NCI-H69 (cell line): Measurements from ENCODE around the gene SH3TC1.

ENCODE experiments used
- DNase-seq: peaks from one replicate; lab custom pipeline; 2025; lab: John Stamatoyannopoulos, UW

SH3TC1 gene

DNA sequence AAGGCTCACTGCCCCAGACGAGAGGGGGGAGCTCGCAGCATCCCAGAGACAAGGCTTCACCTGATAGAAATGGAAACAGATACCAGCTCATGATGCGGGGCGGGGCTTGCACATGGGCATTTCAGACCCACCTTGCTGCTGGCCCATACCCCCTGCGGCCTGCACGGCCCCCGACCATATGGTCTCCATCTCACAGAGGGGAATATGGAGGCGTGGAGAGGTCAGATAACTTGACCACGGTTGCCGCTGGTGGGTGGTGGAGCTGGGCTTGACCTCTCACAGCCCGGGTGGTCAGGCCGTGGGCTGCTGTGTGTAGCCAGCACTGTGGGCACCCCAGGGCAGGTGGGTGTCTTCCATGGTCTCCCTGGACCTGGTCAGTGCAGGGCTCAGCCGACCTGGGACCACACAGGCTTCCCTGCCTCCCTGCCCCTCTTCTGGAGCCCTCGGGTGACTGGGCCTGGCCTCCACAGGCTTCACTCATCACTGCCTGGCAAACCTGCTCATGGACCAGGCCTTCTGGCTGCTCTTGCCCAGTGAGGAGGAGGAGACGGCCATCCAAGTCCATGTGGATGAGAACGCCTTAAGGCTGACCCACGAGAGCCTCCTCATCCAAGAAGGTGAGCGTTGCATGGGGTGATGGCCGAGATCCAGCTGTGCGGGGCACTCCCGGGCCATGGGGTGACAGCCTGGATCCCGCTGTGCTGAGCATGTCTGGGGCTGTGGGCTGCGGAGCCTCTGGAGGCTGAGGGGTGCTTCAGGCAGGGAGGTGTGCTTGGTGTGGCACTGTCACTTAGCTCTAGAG is 16.8 kb downstream of the SH3TC1 start:
- no peak for DNase-seq

DNA sequence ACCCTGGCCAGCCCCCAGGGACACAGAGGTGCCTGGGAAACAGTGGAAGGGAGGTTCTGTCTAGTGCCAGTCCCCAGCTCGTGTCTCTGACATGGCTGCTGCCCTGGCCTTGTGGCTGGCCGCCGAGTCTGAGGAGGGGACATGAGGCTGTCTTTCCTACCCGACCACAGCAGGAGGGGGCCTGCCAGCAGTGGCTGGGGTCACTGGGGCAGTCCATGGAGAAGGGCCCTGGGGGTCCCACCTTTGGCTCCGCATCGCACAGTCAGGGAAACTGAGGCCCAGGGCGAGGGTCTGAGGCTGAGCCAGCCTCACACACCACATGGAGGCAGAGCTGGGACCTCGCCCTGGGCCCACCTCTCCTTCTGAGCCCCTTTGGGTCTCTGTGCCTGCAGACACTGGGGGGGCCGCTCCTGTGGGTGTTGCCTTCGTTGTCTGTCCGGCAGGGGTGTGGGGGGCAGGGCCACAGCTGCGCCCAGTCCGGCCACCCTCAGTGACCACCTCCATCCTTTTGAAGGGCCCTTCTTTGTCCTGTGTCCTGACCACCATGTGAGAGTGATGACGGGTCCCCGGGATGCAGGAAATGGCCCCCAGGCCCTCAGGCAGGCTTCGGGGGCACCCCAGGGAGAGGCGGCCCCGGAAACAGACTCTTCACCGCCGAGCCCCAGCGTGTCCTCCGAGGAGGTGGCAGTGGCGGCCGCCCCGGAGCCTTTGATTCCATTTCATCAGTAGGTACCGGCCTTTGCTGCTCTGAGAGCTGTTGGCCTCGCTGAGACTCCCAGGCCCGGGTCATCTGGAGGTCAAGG is 17.6 kb downstream of the SH3TC1 start:
- DNase-seq = no peak

DNA sequence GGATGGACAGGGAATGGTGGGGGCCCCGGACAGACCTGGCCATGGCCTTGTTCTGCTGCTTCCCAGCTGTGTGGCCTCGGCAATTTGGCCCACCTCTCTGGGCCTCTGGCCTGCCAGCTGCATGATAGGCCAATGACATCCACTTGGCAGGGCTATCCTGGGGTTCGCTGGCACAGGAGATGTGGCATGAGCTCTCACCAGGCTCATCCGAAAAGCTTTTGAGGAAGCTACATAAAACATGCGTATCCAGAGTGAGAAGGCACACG is 18.1 kb downstream of the SH3TC1 start:
- no peak for DNase-seq

DNA sequence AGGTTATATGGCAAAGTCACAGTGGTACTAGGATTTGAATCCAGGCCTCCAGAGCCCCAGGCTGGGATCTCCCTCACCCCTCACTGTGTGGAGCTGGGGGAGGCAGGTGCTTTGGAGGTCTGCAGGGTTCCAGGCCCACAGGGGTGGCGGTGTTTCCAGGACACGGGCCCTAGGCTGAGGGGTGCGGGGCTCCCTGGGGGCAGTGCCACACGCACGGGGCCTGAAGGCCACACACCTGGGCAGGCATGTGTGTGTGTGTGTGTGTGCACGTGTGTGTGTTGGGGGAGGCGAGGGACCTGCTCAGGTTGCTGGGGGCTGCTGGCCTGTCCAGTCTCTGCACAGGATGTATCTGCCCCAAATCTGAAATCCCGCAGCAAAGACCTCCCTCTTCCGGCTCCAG is 18.8 kb downstream of the SH3TC1 start:
- no peak for DNase-seq

DNA sequence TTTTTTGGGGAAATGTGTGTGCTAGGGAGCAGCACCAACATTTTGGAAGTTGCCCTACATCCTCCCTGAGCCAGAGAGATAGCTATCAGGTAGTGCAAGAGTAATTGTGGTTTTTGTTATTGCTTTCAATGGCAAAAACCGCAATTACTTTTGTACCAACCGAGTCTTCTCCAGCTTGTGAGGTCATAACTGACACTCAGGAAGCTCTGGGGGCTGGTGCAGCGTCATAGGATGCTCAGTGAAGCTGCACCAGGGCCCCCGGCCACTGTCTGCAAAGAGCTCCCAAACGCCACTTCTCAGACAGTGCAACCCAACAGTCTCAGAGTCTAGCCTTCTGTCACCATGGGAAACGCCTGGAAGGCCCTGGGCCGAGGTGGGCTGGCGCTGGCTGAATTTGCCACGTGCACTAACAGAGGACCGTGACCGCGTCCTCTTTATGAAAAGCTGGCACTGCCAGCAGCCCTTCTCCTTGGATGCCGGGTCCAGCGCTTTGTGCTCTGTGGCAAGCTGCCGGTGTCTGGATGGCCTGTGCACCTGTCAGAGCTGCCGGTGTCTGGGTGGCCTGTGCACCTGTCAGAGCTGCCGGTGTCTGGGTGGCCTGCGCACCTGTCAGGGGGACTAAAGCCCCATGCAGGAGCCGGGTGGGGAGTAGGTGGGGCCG is 19.4 kb downstream of the SH3TC1 start:
- DNase-seq = peak; percentile 17

DNA sequence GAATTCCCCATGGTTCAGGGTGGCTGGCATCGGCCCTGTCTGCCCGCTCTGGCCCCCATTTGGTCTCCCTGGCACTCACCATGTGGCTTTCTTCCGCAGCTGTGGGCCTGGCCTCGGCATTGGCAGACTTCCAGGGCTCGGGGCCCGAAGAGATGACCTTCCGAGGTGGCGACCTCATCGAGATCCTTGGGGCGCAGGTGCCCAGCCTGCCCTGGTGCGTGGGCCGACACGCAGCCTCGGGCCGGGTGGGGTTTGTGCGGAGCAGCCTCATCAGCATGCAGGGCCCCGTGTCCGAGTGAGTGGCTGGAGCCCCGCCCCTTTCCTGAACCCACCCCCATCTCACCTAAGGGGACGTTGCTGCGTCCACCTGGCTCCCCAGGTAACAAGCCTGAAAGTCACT is 20.1 kb downstream of the SH3TC1 start:
- no peak for DNase-seq

DNA sequence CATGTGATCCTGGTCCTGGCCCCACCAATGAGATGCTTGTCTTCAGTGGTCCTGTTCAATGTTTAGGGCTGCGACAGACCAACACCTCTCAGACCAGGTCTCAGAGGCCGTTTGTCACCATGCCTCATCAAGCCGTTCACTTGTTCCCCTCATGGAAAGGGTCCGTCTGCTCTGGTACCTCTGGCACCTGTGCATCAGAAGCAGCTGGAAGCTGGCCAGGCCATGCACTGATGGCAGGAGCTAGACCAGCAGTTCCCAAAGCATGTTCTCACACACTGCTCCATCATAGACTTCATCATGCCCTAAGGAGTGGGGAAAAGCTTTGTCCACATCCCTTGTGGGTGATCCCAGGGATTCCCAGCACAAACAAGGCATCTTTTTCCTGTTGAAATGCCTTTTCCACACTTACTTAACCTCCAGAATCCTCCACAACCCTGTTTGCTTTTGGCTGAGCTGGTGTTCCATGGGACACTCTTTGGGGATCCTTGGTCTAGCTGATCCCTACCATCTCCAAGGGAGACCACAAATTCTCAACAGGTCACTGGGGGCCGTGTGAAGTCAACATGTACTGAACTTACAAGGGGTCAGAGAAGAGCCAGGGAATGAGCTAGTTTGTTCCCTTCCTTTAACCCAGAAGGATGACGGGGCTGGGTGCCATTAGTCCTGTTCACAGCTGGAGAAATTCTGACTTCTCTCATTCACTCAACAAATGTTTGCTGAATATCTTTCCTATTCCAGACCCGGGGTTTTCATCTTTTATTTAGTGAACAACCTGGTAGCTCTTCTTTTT is 21.8 kb downstream of the SH3TC1 start:
- no peak for DNase-seq

DNA sequence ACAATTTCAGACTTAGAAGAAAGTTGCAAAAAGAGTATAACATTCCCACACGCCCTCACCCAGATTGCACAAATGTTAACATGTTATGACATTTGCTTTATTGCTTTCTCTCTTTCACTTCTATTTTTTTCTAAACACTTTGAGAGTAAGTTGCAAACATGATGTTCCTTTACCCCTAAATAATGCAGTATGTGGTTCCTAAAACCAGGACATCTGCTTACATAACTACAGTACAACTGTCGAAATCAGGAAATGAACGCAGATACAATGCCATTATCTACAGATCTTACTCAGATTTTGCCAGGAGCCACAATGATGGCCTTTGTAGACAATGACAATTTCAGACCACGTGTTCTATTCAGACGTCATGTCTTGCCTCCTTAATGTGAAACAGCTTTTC is 22.4 kb downstream of the SH3TC1 start:
- no peak for DNase-seq

DNA sequence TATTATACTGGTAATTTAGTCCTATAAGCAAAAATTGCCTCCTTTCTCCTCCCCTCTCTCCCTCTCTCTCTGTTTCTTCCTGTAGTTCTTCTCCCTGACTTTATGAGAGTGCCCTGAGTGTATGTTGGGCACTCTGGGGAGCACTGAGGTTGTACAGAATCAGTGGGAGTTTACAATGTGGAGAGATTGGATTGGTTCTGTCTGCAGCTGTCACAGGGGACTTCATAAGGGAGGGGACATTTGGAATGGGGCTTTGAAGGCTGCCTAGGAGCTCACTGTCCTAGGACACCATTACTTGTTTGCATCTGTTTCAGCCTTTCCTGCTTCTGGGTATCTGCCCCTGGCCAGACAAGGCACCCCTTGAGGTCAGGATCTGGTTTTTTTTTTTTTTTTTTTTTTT is 22.9 kb downstream of the SH3TC1 start:
- DNase-seq = no peak

DNA sequence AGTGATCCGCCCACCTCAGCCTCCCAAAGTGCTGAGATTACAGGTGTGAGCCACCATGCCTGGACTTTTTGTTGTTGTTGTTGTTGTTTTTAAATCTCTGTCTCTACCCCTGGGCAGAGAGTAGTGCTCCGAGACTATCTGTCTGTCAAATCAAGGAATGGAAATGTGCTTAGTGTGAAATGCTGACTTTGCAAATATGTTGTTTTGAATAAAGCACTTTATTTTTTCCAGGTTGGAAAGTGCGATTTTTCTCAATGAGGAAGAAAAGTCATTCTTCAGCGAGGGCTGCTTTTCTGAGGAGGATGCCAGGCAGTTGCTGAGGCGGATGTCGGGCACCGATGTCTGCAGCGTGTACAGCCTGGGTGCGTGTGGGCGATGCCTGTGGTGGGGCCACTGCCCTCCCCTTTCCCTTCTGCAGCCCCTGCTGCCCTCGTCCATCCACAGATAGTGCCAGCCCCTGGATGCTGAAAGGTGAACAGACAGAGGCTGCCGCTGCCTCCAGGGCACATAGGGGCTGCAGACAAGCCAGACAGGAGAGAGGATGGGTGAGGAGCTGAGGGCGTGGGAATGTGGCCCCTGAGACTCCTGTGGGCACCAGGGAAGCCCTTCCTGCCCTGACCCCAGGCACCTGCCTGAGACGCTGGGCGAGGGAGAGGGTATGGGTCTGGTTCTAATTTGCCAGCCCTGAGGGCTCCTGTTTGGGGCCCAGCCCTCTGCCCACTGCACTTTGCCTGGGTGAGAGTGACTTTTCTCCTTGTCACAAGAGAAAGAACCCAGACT is 23.7 kb downstream of the SH3TC1 start:
- DNase-seq = no peak

DNA sequence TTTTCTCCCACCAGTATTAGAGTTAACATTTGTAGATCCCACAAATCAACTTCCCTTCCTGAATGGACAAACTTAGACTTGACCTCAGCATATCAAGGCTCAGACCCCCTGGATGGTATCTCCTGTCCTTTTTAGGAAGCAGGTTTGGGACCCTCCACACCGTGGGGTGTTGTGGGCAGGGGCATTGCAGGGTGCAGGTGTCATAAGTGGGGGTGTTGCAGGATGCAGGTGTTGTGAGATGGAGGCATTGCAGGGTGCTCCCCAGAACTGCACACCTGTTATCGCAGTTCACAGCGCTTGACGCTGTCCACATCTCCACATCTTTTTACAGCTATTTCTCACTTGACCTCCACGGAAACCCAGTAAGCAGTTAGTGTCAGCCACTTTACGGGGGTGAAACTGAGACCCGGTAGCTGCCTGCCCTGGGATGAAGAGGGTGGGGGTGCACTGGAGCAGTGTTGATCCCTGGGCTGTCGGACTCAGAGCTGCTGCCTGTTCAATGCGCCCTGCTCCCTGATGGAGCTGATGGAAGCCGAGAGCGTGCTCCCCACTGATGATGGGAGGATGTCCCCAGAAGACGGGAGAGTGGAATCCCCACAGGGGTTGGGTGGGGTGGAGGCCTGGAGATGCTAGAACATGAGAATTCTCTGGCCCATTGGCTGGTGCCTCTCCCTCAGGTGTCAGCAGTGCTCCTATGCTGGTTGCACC is 25.3 kb downstream of the SH3TC1 start:
- DNase-seq = no peak

DNA sequence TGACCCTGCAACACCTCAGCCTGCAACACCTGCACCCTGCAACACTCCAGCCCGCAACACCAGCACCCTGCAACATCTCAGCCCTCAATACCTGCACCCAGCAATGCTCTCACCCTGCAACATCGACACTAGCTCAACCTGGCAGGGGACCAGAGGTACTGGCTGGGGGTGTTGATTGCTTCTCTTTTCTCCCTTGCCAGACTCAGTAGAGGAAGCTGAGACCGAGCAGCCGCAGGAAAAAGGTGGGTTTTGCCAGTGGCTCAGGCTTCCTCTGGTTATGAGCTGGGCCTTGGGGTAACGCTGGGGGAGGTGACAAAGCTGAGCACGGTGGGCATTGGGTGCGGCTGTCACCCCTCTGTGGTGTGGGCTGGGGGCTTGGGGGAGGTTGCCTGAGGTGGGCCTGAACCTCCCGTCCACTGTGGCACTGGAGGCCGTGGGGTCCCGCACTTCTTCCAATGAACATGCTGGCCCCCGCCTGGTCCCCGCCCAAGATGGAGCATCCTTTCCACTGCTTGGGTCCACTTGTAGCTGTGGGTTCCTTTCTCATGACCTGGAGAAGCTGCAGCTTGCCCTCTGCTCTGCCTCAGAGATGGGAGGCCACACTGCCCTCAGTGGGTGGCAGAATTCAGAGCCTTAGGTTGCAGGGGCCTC is 26.0 kb downstream of the SH3TC1 start:
- DNase-seq = no peak

DNA sequence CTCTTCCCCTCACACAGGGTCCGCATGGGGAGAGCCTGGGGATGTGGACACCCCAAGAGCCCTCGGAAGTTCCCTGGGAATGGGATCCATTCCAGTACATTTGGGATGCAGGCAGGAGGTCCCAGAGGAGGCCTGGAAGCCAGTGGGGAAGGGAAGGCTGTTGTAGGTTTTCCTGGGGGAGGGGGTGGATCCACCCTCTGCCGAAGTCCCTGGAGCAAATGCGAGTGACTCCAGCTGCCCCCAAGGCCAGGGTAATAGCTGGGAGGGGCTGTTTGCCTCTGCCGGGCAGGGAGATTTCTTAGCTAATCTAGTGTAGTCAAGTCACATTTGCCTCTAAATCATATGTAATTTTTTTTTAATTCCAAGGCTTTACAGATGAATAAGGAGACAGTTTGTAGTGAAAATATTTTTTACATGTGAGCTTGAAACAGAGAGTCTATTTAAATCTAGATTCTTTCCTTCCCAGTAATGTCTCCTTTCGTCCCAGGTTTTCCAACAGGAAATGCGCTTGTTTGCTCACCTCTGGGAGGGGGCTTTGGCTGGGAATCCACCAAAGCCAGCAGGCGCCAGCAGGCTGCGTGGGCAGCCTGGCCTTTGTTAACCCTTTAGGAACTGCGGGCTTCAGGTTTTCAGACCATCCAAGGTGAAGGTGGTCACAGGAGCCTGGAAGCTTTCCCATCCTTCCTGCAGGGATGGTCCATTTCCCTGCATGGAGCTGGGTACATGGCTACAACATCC is 26.8 kb downstream of the SH3TC1 start:
- DNase-seq = peak; percentile 89

DNA sequence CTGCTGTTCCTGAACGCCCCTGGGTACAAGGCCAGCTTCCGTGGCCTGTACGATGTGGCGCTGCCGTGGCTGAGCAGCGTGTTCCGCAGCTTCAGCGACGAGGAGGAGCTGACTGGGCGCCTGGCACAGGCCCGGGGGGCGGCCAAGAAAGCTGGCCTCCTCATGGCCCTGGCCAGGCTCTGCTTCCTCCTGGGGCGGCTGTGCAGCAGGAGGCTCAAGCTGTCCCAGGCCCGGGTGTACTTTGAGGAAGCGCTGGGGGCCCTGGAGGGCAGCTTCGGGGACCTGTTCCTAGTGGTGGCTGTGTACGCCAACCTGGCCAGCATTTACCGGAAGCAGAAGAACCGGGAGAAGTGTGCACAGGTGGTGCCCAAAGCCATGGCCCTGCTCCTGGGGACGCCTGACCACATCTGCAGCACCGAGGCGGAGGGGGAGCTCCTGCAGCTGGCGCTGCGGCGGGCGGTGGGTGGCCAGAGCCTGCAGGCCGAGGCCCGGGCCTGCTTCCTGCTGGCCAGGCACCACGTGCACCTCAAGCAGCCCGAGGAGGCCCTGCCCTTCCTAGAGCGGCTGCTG is 28.2 kb downstream of the SH3TC1 start:
- no peak for DNase-seq

DNA sequence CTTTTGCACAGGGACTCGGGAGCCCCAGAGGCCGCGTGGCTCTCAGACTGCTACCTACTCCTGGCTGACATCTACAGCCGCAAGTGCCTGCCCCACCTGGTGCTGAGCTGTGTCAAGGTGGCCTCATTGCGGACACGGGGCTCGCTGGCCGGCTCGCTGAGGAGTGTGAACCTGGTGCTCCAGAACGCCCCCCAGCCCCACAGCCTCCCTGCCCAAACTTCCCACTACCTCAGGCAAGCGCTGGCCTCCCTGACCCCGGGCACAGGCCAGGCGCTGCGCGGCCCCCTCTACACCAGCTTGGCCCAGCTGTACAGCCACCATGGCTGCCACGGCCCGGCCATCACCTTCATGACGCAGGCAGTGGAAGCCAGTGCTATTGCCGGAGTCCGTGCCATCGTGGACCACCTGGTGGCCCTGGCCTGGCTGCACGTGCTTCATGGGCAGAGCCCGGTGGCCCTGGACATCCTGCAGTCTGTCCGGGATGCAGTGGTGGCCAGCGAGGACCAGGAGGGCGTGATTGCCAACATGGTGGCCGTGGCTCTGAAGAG is 28.8 kb downstream of the SH3TC1 start:
- DNase-seq = no peak

DNA sequence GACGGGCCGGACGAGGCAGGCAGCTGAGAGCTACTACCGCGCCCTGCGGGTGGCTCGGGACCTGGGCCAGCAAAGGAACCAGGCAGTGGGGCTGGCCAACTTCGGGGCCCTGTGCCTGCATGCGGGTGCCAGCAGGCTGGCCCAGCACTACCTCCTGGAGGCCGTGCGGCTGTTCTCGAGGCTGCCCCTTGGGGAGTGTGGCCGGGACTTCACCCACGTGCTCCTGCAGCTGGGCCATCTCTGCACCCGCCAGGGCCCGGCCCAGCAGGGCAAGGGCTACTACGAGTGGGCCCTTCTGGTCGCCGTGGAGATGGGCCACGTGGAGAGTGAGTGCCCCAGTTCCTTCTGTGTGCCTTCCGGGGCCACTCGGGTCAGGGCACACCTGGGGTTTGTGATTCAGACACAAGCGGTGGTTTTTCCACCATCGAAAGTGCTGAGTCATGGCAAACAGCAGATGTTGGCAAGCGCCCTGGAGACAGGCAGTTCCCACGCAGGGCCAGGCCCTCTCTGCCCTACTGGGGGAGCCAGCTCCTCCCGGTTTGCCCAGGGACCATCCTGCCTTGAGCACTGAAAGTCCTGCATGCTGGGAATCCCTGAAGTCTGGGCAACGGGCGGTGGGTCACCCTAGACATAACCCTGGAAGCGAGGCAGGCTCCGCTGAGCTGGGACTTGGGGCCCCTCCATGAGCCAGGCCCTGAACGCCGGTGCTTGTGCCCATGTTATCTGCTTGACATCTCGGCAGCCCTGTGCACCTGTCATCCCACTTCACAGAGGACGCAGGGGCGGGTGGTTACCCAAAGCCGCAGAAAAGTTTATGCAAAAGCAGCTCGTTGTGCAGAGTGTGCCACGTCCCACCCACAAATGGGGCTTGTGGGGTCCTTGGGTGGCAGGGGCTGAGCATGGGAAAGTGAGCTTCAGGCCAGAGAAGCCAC is 29.5 kb downstream of the SH3TC1 start:
- DNase-seq = peak; percentile 83

DNA sequence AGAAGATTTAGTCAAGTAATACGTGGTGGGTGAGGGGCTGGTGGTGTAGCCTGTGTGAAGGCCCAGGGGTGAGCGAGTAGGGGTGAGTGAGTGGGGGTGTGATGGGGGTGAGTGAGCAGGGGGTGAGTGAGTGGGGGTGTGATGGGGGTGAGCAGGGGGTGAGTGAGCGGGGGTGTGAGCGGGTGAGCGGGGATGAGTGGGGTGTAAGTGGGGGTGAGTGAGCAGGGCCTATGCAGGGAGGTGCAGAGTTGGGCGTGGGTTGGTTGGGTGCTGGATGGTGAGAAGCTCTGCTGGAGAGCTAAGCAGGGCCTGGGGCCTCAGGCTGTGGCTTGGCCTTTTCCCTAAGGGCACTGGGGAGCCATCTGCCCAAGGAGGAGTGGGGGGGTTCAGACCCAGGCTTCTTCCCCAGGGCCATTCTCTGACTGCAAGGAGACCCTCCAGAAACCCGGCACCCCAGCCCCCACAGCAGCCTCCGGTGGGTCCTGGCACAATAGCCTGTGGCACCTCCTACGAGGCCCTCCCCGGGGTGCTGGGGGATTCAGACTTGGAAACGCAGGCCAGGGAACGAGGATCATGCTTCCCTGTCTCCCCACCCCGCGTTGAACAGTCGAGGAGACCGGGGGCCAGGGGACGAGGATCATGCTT is 30.4 kb downstream of the SH3TC1 start:
- no peak for DNase-seq
